ENCODE data around the gene PFKFB3. TPM values are rescaled to one million over a fixed set of nuclear protein-coding genes. Genes with fewer than 3 reads are reported as not detected.

Gene PFKFB3
- total and polyA plus RNA-seq, 2 of the 4 experiments (the other 2 are of a cell fraction) = 34.1 to 45.5 TPM

GRCh38 chr10:6215241-6215640 is 12.5 kb downstream of the PFKFB3 start:
- Histone ChIP-seq H3K27ac (ENCODE audit: insufficient read depth, low read length) (no peak overlapping the region), H3K4me1 (ENCODE audit: control insufficient read depth, insufficient read depth, low read length) (peaks cover 14% of the 10 kb centered on the region; the same call in 1 of the 2 replicates), H3K27me3 (ENCODE audit: control insufficient read depth, insufficient read depth, low read length) (no peaks in the 10 kb centered on the region), H3K9me3 (ENCODE audit: control insufficient read depth, insufficient read depth, low read length) (no peaks in the 10 kb centered on the region), H3K4me2 (ENCODE audit: low read depth, low read length) (no peak overlapping the region), H3K9ac (ENCODE audit: low read depth, low read length) (no peak overlapping the region), H3K79me1 (ENCODE audit: low read depth in 1 of 2, low read length in 2 of 2) (peaks cover 21 to 90% of the 10 kb centered on the region in 2 experiments), H4K20me1 (ENCODE audit: insufficient read depth, low read length) (peaks cover 84% of the 10 kb centered on the region), H2BK20ac (ENCODE audit: low read depth, low read length) (no peak overlapping the region), H3K36me3 (ENCODE audit: control insufficient read depth, insufficient read depth, low read length) (peaks cover 65% of the 10 kb centered on the region), H4K5ac (ENCODE audit: low read depth, low read length) (no peak overlapping the region), H3K4ac (ENCODE audit: low read depth, low read length) (no peak overlapping the region), H2AFZ (replicated peaks; ENCODE audit: low read length, poor library complexity) (no peak overlapping the region), H3K56ac (ENCODE audit: extremely low read depth, insufficient read depth, low read length) (no peak overlapping the region), H4K8ac (ENCODE audit: low read depth in 2 of 2, low read length in 2 of 2) (no peak overlapping the region), H4K91ac (ENCODE audit: insufficient read depth, low read depth, low read length) (no peak overlapping the region), H3K9me1 (ENCODE audit: insufficient read depth, low read length) (peaks cover 24% of the 10 kb centered on the region), H2AK9ac (replicated peaks; ENCODE audit: low read depth, low read length, poor library complexity) (no peak overlapping the region), H2AK5ac (ENCODE audit: low read depth, low read length) (no peak overlapping the region), H3K14ac (replicated peaks; ENCODE audit: low read depth, low read length) (no peak overlapping the region), H2BK5ac (ENCODE audit: low read depth, low read length, poor library complexity, severe bottlenecking) (no peak overlapping the region), H2BK15ac (ENCODE audit: low read depth, low read length) (no peak overlapping the region), H3K18ac (ENCODE audit: low read depth, low read length) (no peak overlapping the region), H3K4me3 (ENCODE audit: insufficient read depth, low read depth, low read length) (no peak overlapping the region), H3K23ac (ENCODE audit: low read depth, low read length) (no peak overlapping the region), H2BK120ac (ENCODE audit: low read depth, low read length) (no peak overlapping the region)
- POLR2A ChIA-PET (ENCODE audit: unreplicated experiment) = no interaction called here
- TF ChIP-seq FOS (IDR thresholded peaks at IDR 0.05; ENCODE audit: low read depth, low read length) = no peak
- TF ChIP-seq ELK1 (IDR thresholded peaks at IDR 0.05; ENCODE audit: borderline replicate concordance, low read depth, low read length) = no peak
- TF ChIP-seq MAZ (IDR thresholded peaks at IDR 0.05; ENCODE audit: borderline replicate concordance, low read depth, low read length) = no peak
- TF ChIP-seq MAFK (IDR thresholded peaks at IDR 0.05; ENCODE audit: low read depth, low read length) = no peak
- no peak for TF ChIP-seq CTCF (conservative IDR thresholded peaks at IDR 0.05; ENCODE audit: low read depth, low read length)
- TF ChIP-seq RFX5 (IDR thresholded peaks at IDR 0.05; ENCODE audit: low read depth, low read length) = no peak
- no peak for TF ChIP-seq MXI1 (IDR thresholded peaks at IDR 0.05; ENCODE audit: borderline replicate concordance, low read depth, low read length)
- TF ChIP-seq BHLHE40 (IDR thresholded peaks at IDR 0.05; ENCODE audit: low read depth, low read length) = no peak
- no peak for TF ChIP-seq NFE2L2 (IDR thresholded peaks at IDR 0.05; ENCODE audit: low read depth, low read length)
- TF ChIP-seq RCOR1 (IDR thresholded peaks at IDR 0.05; ENCODE audit: insufficient replicate concordance, low read length) = no peak
- no peak for TF ChIP-seq SMC3 (IDR thresholded peaks at IDR 0.05; ENCODE audit: low read depth, low read length)
- TF ChIP-seq USF2 (IDR thresholded peaks at IDR 0.05; ENCODE audit: low read depth, low read length) = no peak
- dilution Hi-C loops (cut with HindIII; ENCODE audit: low sequenced_read_pairs, unreplicated experiment) = no loop called here
- no peak for ATAC-seq (ENCODE audit: low read depth)
- no TSS peak for BruUV-seq (replicated peaks)
- intact Hi-C loops (cut with micrococcal nuclease) = no loop called here
- in situ Hi-C loops (cut with MboI; ENCODE audit: low sequenced_read_pairs) = no loop called here
- CTCF ChIA-PET = no interaction called here
- no peak for DNase-seq
- 100% methylated on average over 1 of the region's 19 CpGs; no CpG with 5 or more reads in 1 of the 2 experiments for WGBS, 2 experiments (ENCODE audit: extremely low coverage in 2 of 2, insufficient read length in 1 of 2)
